Activated CD4-positive, alpha-beta T cell treated with anti-CD3 and anti-CD28 coated beads, Interleukin-2, amount 50 U/mL, for 4 hours (primary cell): Measurements from ENCODE around the gene ADGRB3.

ENCODE experiments used
- DNase-seq, 2 experiments: peaks; one replicate each; pipeline ENCODE4 v3.0.0-alpha.2; 2020

Gene ADGRB3

DNA sequence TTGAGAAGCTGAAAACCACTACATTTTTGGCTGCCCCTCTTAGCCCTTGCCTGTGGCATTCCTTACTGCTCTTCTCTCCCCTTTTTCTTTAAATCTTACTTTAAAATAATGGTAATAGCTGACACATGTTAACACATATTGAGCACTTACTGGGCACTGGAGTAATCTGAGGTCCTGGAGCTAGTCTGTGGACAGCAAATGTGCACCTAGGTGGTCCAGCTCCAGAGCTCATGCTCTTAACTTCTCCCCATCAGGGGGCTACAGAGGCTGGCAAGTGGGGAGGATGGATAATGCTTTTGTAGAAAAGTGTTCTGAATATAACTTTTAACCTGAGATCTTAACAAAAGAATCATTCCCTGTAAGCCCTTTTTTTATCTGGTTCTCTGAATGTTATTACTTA is 74.8 kb downstream of the ADGRB3 start:
- DNase-seq, result no peak

DNA sequence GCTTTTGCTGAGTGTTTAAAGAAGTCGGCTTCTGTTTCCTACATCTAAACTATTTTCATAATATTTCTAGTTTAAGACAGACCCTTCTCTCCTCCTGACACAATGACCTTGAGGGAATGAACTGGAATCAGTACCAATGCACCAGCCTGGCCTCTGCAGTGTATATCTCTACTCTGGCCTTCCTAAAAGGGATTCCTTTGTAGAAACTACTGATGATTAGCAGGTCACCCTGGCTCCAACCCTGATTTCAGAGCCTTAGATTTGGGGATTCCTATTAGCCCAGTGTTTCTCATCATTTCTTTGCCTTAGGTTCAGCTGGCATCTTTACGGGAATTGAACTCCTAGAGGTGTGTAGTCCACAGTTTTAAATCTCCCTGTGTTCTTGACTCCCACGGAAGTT is 75.4 kb downstream of the ADGRB3 start:
- DNase-seq, result no peak

GRCh38 chr6:68710916-68711315 is 75.8 kb downstream of the ADGRB3 start:
- DNase-seq, result no peak

- no peak for DNase-seq
These were observed 76.4 kb downstream of the ADGRB3 start for GRCh38 chr6:68711386-68712000.

DNA sequence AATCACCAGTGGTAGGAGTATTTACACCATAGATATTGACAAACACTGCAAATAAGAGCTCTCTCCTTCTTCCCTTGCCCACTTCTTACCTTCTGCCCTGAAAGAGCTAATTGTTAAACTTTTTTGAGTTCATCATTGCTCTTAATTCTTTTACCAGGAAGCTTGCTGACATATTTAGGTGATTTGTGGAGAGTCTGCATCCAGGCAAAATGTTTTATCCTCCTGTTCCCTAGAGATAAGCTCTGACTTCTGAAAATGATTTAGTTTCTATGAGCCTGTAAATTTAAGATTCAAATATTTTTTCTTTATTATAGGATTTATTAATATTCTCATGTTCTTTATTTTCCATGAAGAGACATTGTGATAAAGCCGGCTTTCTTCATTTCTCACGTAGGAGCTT is 81.5 kb downstream of the ADGRB3 start:
- DNase-seq, result no peak

- no peak for DNase-seq
These were observed 83.4 kb downstream of the ADGRB3 start for GRCh38 chr6:68718385-68719073.

- no peak for DNase-seq
These were observed 84.7 kb downstream of the ADGRB3 start for GRCh38 chr6:68719761-68720160.

- no peak for DNase-seq
These were observed 87.9 kb downstream of the ADGRB3 start for GRCh38 chr6:68722891-68723527.

GRCh38 chr6:68724060-68724459 is 89.0 kb downstream of the ADGRB3 start:
- no peak for DNase-seq

DNA sequence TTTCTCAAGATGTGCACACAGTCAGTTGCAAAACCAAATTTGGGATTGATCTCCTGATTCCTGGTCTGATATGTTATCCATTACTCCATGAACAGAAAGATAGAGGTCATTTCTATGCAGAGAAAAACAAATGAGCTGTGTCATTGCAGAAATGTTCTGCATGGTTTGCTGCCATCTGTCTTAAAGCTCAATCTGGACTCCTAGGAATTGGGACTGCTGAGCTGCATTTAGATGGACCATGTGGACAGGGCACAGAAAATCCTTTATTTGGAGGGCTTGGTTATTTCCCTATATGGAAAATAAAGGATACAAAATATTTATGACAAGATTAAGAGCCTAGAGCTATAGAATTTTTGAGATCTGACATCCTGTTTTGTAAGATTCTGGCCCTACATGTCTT is 91.3 kb downstream of the ADGRB3 start:
- no peak for DNase-seq

GRCh38 chr6:68726992-68727391 is 91.9 kb downstream of the ADGRB3 start:
- DNase-seq, result no peak

GRCh38 chr6:68727699-68728098 is 92.6 kb downstream of the ADGRB3 start:
- DNase-seq, result no peak

GRCh38 chr6:68728159-68728979 is 93.3 kb downstream of the ADGRB3 start:
- no peak for DNase-seq

DNA sequence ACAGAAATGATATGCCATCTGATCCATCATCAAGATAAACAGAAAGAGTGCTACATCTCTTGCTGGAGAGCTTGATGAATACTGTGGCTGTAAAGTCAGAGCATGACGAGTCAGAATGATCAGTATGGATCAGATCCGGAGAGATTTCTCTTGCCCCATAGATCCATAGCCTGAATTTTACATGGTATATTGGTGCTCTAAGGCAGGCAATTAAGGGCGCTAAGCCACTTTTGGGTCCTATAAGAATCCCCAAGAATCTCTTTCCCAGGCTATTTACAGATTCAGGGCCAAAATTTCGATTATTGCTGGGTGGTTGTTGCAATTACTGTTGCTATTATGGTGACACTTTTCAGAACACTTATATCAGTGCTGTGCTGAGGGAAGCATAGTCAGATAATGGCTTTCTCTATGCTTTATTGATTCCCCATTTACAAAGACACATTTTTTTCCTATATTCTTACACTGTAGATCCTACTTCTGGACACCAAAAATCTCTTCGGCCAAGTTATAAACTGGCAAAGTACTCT is 94.4 kb downstream of the ADGRB3 start:
- no peak for DNase-seq

DNA sequence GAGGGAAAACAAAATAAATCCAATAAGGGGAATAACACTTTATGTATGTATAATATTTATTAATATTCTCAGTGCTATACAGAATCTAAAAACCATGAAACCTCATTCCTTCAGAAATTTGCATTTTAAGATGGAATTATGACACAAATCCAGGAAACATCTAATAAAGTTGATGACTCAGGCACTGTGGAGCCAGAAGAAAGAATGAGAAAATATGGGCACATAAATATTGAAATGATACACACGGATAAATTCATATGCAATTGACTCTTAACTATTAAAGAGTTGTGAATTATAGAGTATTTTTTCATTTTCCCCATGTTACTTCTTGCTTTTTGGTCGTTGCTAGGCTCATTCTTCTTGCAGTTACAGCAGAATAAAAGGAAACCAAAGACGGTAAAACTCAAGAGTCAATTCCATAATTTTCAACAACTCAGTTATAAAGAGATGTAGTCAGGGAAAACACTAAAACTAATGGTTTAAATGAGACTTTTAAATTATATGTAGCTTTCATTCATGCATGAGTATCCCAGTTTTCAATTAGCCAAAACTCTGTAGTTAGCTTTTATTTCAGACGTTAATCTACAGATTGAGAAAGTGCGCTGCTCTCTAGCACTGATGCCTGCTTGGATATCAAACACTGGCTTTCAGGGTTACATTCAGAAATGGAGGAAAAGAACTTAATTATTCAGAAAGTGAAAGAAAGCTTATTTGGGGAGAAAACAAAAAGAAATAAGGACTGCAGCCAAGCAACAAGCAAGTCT is 95.4 kb downstream of the ADGRB3 start:
- no peak for DNase-seq

DNA sequence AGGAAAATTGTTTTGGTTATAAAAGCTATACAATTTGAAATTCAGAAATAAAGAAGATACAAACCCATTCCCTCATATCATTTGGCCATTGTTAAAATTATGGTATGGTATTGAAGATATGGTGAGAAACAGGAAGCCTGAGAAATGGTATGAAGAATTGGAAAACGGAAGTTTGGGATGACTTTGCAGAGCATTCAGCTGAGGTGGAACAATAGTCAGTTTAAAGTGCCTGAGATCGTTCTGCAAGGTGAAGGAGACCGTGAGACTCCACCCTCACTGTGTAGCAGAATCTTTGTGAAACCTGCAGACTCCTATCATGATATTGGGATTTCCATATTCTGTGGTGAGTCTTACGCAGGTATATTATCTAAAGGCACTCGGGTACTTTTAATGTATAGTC is 97.3 kb downstream of the ADGRB3 start:
- no peak for DNase-seq

GRCh38 chr6:68735866-68736265 is 100.8 kb downstream of the ADGRB3 start:
- DNase-seq, result no peak

GRCh38 chr6:68737061-68737460 is 102.0 kb downstream of the ADGRB3 start:
- DNase-seq, result no peak

DNA sequence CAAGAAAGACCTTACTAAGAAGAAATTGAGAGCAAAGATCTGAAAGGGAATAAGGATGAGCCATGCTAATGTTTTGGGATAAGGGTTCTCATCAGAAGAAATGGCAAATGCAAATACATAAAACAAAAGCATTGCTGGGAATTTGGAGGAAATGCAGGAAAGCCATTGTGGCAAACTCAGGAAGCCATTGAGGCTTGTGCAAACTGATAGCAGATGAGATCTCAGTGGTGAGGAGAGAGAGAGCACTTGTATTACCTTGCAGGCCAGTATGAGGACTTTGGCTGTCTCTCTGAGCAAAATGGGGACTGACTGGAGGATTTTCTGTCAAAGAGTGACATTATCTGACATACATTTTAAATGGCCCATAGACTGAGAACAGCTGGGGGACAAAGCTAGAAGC is 103.0 kb downstream of the ADGRB3 start:
- no peak for DNase-seq

GRCh38 chr6:68740828-68741500 is 105.9 kb downstream of the ADGRB3 start:
- DNase-seq, result no peak

GRCh38 chr6:68741501-68742386 is 106.7 kb downstream of the ADGRB3 start:
- DNase-seq, result no peak
